Effector memory CD4-positive, alpha-beta T cell (primary cell): Measurements from ENCODE around the gene GJD3.

Source experiments
- DNase-seq, 3 donors: peaks; one replicate each; pipeline ENCODE4 v3.0.0-alpha.2; 2020
- H3K27ac ChIP-seq: 2 replicates; pipeline ENCODE4 v1.7.0; 2013; ENCODE audit warnings: mild to moderate bottlenecking, low read length, moderate library complexity; ENCODE audit not compliant: insufficient read depth, poor library complexity, severe bottlenecking
- H3K27me3 ChIP-seq: replicated peaks from 2 replicates; pipeline ENCODE4 v1.7.0; 2013; ENCODE audit warnings: mild to moderate bottlenecking, low read length; ENCODE audit not compliant: insufficient read depth, control insufficient read depth, poor library complexity, severe bottlenecking
- H3K36me3 ChIP-seq: 2 replicates; pipeline ENCODE4 v1.7.0; 2013; ENCODE audit warnings: mild to moderate bottlenecking, low read length, moderate library complexity; ENCODE audit not compliant: control insufficient read depth, insufficient read depth
- H3K4me1 ChIP-seq: 2 replicates; pipeline ENCODE4 v1.7.0; 2013; ENCODE audit warnings: low read length, mild to moderate bottlenecking; ENCODE audit not compliant: control insufficient read depth, insufficient read depth, poor library complexity, severe bottlenecking
- H3K4me3 ChIP-seq: 2 replicates; pipeline ENCODE4 v1.7.0; 2013; ENCODE audit warnings: low read length, low read depth, mild to moderate bottlenecking; ENCODE audit not compliant: insufficient read depth, poor library complexity, severe bottlenecking
- H3K9me3 ChIP-seq: 2 replicates; pipeline ENCODE4 v1.7.0; 2013; ENCODE audit warnings: mild to moderate bottlenecking, low read length, moderate library complexity; ENCODE audit not compliant: control insufficient read depth

The GJD3 gene

DNA sequence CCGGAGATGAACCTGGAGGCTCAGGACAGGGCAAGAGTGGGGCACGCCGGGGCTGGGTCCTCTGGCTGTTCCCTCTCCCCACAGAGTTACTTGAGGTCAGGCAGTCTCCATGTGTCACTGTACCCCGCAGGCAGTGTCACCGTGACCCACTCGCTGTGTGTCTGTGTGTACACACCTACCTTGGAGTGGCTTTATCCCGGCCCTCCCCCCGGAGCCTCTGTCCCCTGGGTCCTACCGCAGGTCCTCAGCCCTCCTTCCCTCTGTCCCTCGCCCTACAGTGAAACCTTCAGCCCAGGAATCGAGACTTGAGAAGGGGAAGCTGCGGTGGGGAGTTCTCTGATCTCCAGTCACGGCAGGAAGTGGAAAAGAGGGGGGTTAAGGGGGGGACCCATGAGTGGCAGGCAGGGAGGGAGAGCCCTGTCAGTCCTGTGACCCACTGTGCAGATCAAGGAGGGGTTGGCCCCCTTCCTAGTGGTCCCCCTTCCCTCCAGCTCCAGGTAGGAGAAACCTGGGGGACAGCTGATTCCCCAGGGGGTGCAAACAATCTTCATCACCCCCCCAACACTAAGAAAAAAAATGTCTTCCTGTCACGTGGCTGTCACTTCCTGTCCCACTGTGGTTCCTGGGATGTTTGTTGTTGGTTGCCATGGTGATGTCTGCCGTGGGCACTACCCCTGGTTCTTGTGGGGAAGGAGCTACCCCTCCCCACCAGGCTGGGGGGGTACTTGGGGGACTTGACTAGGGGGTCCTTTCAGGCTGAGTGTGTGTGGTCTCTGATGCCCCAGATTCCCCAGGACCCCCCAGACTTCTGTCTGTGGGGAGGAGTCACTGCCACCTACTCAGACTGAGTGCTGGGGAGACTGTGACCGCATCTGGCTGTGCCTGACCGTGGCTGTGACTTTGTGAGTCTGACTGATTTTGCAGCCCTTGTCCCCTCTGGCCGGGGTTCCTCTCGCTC, 41.9 kb downstream of the GJD3 start:
- no peaks in the 10 kb centered on the region for H3K9me3 ChIP-seq
- H3K36me3 ChIP-seq: no peaks in the 10 kb centered on the region
- H3K27ac ChIP-seq: peak overlapping the region; percentile 98
- peak overlapping the region; percentile 95 for H3K4me3 ChIP-seq
- no peaks in the 10 kb centered on the region for H3K27me3 ChIP-seq
- peak; percentile 91 to 92 (median 91) for DNase-seq
- H3K4me1 ChIP-seq: peaks cover 74% of the 10 kb centered on the region

DNA sequence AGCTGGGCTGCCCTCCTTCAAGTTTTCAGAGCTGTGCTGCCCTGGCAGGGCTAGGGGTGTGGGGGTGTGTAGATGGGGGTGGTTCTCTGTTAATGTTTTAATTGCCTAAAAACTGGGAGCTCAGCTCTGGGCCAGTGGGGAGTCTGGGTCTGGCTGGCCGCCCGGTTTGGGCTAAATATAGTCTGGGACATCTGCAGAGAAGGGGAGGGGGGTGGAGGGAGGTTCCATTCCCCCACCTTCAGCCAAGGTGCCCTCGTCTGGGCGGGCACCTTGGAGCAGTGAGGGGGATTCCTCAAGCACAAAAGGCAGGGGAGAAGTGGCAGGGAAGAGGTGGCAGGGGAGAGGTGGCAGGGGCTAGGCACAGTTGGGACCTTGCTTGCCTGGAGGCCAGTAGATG, 42.6 kb downstream of the GJD3 start:
- Histone ChIP-seq H3K4me1 (peaks cover 72% of the 10 kb centered on the region), H3K4me3 (peak overlapping the region; percentile 95), H3K27me3 (no peaks in the 10 kb centered on the region), H3K27ac (peak overlapping the region; percentile 98), H3K36me3 (no peaks in the 10 kb centered on the region), H3K9me3 (no peaks in the 10 kb centered on the region)
- no peak for DNase-seq

DNA sequence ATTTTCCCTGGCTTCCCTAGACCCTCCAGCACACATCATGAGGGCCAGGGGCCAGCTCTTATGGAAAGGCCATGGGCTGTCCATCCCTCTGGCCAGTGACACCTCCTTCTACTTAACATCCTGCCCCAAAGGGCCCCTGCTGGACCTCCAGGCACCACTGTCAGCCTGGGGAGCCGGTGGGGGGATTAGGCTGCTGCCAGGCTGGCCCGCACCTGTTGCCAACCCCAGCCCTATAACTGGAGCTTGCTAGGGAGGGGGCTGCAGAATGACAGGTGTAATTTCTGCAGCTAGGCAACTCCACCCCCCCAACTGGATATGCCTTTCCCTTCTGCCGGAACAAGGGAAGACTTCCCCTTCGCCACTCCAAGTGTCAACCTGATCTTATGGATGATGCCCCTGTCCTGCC, 43.0 kb downstream of the GJD3 start:
- peaks cover 72% of the 10 kb centered on the region for H3K4me1 ChIP-seq
- H3K9me3 ChIP-seq: no peaks in the 10 kb centered on the region
- H3K4me3 ChIP-seq: peak overlapping the region; percentile 95
- H3K27me3 ChIP-seq: no peaks in the 10 kb centered on the region
- H3K36me3 ChIP-seq: no peaks in the 10 kb centered on the region
- DNase-seq: no peak
- peak overlapping the region; percentile 98 for H3K27ac ChIP-seq

DNA sequence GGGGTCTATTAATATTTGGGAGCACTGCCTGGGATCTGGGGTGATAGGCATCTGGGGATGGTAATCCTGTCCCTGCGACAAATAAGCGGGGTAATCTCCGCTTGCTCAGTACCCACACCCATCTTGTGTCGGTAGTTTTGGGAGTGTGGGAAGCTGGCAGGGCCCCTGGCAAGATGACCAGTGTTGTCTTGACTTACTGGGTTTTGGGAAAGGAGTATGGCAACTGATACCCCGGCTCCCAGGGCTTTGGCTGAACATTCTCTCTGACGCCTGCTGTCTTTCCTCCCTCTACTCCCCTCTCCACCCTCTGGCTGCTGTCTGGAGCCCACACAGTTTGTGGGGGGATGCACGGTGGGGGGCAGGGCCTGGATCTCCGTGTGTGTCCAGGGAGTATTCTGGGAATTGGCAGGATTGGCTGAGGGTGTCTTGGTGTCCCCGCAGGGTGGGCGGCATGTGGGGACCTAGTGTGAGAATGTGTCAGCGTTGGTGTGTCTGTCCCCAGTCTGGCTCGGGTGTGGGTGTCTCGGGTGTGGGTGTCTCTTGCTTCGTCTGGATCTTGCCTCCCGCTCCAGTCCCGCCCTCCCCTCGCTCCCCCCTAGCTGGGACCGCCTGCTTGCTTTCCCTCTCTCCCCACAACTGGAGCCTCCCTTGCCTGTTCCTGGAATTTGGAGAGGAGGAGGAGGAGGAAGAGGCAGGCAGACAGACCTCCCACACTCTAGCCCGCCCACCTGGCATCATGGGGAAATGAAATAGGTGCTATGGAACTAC, 43.6 kb downstream of the GJD3 start:
- Histone ChIP-seq H3K9me3 (no peaks in the 10 kb centered on the region), H3K36me3 (no peaks in the 10 kb centered on the region), H3K27me3 (no peaks in the 10 kb centered on the region), H3K27ac (peak overlapping the region; percentile 98), H3K4me3 (peak overlapping the region; percentile 95), H3K4me1 (peaks cover 73% of the 10 kb centered on the region)
- DNase-seq: peak; percentile 65 to 69 (median 65)

DNA sequence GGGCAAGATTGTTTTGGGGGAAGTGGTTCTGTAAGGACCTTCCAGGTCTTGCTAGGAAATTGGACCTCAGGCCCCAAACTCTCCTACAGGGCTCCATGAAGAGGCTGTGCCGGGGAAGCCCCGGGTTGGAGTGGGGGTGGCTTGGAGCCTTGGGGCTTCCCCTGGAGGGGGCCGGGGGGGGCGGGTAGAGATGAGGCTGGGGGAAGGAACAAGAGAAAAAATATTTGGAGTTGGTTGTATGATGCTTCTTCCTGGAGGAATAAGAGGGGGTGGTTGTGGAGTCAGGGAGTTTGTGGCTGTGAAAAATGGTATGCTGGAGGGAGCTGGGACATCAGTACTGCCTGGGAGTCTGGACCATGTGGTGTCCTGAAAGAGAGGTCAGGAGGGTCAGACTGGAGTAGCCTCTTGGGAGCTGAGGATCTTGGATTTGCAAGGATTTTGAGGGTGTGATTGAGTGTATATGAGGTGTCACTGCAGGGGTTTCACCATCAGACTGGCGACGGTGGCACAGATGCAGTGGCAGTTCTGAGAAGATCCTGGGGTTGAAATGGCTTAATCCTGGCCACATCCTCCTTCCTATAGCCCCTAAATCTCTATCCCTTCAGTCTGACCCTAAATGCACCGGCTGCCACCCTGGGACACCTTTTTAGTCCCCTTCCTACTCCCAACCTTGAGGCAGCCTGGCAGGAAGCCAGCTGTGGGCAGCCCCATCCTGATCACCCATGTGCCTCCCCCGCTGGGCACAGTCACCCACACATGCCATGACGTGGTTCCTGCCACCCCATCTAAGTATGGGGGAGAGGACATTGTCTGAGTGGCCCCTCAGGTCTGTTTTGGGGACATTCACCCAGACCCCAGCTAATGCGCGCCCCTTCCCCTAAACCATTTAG, 44.6 kb downstream of the GJD3 start:
- Histone ChIP-seq H3K27me3 (no peaks in the 10 kb centered on the region), H3K36me3 (no peaks in the 10 kb centered on the region), H3K4me1 (peaks cover 73% of the 10 kb centered on the region), H3K27ac (peak overlapping the region; percentile 98), H3K9me3 (no peaks in the 10 kb centered on the region), H3K4me3 (peak overlapping the region; percentile 95)
- peak; percentile 84 to 89 (median 86) for DNase-seq

DNA sequence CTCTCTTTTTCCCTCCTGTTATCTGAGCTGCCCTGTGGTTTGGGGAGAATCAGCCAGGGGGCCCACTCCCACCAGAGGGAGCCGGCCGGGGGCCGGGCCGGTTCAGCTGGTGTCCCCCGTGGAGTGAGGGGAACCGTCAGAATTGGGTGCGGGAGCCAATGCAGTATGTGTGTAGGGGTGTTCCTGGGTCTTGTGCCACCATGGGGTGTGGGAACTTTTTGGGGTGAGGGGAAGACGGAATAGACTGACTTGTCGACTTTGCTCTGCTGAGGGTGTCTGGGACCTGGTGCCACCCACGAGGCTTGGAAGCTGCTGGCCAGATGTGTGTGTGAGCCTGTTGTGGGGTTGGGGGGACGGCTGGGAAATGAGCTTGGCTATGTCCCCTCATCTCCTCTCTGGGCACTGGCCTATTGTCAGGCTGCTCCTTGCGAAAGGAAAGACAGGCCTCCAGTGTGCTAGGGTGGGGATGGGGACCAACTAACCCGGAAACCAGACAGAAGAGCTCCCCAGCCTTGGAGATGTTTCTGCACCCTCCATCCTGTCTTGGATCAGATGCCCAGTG, 45.6 kb downstream of the GJD3 start:
- Histone ChIP-seq H3K4me1 (peaks cover 72% of the 10 kb centered on the region), H3K27ac (peak overlapping the region; percentile 98), H3K9me3 (no peaks in the 10 kb centered on the region), H3K36me3 (no peaks in the 10 kb centered on the region), H3K27me3 (no peaks in the 10 kb centered on the region), H3K4me3 (peak overlapping the region; percentile 95)
- DNase-seq: no peak

DNA sequence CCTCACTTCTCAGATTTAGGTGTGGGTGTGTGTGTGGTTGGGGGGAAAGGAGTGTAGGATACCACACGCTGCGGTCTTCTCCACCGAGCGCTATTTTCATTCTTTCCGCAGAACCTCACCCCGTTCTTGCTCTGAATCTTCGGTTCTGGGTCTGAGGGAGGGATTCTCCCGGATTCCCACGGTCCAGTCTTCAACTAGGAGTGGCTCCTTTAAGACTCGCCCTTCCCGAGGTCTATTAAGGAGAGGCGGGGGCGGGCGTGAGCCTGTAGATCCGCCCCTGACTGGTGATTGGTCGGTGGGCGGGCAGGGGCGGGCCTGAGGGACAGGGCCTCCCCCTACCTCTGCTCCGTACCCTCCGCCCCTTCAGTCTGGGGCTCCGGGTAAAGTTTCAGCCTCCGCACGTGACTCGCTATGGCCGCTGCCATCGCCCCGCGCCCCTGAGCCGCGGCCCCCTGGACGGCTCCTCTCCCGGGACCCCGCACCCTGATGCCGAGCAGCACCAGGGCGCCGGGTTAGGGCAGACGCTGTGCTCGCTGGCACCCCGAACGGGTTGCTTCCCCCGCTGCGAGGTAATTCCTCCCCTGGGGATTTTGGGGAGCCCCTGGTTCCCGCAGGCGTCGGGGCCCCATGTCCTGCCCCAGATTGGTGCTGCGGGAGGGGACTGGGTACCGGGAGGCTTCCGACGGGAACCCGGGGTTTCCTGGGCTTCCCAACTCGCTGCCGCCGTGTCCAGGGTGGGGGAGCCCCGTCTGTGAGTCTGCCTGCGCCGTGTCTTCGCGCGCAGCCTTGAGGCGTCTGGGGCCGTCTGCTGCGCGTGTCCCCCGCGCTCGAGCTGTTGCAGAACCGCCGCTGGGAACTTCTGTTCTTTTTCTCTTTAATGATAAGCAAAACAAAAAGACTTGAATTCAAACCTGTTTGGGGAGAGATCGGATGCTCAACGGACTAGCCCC, 46.4 kb downstream of the GJD3 start:
- DNase-seq: peak; percentile 85 to 90 (median 89)
- no peaks in the 10 kb centered on the region for H3K36me3 ChIP-seq
- peaks cover 64% of the 10 kb centered on the region for H3K4me1 ChIP-seq
- peak overlapping the region; percentile 95 for H3K4me3 ChIP-seq
- no peaks in the 10 kb centered on the region for H3K27me3 ChIP-seq
- no peaks in the 10 kb centered on the region for H3K9me3 ChIP-seq
- H3K27ac ChIP-seq: peak overlapping the region; percentile 98

DNA sequence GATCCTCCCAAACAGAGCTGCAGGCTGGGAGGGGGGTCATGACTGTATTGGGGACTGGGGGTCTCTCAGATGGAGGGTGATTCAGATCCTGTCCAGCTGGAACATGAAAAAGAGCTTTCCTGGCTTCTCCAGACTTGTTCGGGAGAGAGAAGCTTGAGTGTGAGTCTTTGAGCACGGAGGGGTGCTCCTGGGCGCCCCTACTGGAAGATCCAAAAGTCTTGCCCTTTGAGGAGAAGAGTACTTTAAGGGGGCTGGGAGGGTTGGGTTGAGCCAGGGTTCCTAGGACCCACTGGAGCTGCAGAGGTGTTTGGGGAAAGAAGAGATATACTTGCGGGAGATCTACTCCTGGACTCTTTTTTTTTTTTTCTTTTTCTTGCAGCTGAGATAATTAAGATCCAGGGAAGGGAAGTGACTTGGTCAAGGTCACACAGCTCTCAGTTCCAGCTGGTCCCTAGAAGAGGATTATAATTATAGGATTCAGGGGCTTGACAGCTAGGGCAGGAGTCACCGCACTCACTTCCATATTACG, 47.1 kb downstream of the GJD3 start:
- H3K27ac ChIP-seq: peak overlapping the region; percentile 98
- DNase-seq: no peak
- H3K27me3 ChIP-seq: no peaks in the 10 kb centered on the region
- no peaks in the 10 kb centered on the region for H3K36me3 ChIP-seq
- H3K4me3 ChIP-seq: peak overlapping the region; percentile 95
- peaks cover 62% of the 10 kb centered on the region for H3K4me1 ChIP-seq
- H3K9me3 ChIP-seq: no peaks in the 10 kb centered on the region
